LNCAP (cell line): ENCODE measurements around the gene CCDC57.

Source experiments
- TF ChIP-seq, protein P1 (sequence below): fragments of 450-650 bp; IDR thresholded peaks from 2 replicates; pipeline ENCODE4 v1.5.1; 2017; ENCODE audit warnings: mild to moderate bottlenecking

CCDC57 gene

DNA sequence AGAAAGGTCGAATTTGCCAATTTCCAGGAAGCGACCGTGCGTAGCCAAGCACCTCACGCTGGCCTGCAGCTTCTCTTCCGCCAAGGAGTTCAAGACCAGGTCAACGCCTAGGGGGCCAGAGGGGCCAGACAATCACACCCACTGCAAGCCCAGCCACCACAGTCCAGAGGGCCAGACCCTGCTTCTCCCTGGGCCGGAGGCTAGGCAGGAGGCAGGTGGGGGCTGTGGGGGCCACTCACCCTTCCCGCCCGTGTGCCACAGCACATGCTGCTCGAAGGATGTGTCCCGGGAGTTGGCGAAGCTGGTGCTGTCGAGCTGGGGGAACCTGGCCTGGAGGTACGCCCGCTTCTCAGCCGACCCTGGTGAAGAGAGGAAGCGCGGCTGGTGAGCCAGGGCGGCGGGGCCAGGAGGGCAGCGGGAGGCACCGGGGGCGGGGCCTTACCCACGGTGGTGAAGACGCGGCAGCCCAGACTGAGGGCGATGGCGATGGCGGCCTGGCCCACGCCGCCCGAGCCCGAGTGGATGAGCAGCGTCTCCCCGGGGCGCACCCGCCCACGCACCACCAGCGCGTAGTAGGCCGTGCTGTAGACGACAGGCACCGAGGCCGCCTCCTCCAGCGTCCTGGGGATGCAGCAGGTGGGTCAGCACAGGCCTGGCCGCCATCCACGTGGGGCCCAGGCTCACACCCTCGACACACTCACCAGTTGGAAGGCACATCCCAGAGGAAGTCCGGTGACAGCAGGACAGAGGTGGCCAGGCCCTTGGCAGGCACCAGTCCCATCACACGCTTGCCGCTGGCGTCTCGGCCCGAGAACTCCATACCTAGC is 128.9 kb downstream of the CCDC57 start:
- TF ChIP-seq, protein P1, sequence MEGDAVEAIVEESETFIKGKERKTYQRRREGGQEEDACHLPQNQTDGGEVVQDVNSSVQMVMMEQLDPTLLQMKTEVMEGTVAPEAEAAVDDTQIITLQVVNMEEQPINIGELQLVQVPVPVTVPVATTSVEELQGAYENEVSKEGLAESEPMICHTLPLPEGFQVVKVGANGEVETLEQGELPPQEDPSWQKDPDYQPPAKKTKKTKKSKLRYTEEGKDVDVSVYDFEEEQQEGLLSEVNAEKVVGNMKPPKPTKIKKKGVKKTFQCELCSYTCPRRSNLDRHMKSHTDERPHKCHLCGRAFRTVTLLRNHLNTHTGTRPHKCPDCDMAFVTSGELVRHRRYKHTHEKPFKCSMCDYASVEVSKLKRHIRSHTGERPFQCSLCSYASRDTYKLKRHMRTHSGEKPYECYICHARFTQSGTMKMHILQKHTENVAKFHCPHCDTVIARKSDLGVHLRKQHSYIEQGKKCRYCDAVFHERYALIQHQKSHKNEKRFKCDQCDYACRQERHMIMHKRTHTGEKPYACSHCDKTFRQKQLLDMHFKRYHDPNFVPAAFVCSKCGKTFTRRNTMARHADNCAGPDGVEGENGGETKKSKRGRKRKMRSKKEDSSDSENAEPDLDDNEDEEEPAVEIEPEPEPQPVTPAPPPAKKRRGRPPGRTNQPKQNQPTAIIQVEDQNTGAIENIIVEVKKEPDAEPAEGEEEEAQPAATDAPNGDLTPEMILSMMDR: no peak

DNA sequence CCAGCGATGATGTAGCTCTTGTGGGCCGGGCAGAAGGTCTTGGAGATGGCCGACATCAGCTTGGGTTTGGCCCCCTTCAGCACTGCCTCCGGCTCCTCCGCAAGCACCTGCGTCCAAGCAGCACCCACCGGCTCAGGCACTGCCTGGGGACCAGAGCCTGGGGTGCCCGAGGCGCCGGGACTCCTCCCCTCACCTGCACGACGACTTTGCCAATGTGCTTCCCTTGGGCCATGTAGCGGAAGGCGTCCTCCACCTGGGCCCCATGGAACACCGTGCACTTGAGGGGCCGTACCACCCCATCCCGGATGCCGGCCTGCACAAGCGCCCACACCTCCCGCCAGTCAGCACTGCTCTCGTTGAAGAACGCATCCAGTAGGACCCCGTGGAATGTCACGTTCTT is 129.6 kb downstream of the CCDC57 start:
- TF ChIP-seq, protein P1: no peak

DNA sequence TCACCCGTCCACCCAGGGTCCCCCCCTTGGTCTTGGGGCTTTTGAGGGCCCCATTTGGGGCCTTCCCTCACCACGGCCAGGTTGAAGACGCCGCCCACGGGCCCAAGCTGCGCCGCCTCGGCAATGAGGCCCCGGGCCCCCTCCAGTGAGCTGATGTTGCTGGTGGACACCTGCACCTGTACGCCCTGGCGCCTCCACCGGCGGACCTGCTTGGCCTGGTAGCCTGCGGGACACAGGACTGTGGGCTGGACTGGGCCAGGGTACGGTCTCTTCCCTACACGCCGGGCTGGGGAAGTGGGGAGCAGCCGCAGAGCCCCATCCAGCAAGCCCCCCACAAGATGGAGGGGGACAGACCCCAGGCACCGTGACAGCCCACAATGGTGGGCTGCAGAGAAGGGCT is 130.2 kb downstream of the CCDC57 start:
- TF ChIP-seq, protein P1: no peak

DNA sequence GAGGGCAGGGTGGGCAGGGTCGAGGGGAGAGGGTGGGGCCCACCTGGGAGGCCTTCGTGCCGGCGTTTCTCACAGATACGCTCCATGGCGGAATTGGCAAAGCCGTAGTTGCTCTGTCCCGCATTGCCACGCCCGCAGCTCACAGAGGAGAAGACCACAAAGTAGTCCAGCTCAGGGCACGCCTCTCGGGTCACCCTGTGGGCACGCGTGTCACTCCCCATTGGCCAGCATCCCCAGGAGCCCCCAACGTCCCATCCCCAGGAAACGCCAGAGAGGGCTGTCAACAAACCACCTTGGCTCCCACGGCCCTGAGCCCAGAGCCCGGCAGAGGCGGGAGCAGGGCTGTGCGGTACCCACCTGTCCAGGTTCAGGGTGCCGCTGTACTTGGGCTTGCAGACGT is 130.7 kb downstream of the CCDC57 start:
- TF ChIP-seq, protein P1: no peak

DNA sequence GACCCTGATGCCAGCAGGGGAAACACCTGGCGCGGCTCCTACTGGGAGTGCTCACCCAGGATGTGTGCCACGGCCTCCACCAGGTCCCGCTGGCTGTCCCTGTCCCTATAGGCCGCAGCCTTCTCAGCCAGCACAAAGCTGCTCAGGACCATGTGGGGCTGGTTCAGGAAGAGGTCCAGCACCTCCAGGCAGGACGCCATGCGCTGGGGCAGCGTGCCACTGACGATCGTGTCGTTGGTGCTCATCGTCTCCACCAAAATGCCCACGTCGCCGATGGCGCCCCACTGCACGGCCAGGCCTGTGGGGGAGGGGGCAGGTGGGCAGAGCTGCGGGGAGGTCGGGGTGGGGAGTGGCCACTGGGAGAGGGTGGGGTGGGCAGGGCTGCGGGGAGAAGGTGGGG is 131.1 kb downstream of the CCDC57 start:
- TF ChIP-seq, protein P1: no peak

DNA sequence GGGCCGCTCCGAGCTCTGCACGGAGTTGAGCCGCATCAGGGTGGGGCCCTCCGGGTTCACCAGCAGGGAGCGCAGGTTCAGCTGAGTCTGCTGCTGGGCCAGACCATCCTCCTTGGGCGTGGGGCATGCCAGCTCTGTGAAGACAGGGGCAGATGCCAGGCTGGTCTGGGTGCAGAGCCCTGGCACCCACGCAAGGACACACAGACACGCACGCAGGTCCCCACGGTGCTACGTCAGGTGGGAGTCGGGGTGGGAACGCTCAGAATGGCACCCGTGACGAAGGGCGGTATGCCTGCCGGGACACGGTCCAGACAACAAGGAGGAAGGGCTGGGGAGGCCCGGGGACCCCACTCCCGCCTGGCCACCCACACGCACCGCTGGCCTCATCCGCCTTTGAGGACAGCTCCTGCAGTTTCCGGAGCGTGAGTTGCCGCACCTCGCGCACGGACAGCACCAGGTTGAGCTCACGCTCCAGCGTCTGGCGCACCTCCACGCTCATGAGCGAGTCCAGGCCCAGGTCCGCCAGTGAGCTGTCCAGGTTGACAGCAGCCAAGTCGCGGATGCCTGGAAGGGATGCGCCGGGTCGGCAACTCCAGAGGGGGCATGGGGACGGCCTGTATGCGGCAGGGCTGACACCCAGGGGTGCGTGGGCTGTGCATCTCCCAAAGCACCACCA is 131.7 kb downstream of the CCDC57 start:
- TF ChIP-seq, protein P1: no peak

DNA sequence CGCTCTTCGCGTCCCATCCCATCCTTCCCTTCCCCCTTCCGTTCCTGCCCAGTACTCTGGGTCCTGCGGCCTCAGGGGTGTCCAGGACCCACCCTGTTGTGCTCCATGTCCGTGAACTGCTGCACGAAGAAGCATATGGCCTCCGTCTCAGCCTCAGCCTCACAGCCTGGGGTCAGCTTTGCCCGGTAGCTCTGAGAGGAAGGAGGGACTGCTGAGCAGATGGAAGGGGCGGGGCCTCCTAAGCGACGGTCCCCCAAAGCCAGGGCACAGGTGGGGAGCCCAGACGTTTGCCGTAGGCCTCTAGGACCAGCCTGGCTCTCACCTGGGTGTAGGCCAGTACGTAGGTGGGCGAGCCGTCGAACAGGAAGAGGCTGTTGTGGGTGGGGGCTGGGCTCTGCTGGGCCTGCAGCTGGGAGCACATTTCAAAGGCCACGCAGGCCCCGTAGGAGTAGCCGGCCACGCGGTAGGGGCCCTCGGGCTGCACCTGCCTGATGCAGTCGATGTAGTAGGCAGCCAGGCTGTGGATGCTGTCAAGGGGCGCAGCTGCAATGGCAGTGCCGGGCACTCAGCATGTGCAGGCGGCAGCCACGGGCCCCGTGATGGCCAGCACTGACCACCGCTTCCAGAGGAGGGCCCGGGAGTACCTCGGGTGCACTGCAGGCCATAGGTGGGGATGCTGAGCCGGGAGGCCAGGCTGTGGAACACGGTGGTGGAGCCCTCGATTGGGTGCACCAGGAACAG is 132.4 kb downstream of the CCDC57 start:
- TF ChIP-seq, protein P1: no peak
